Iris pigment epithelial cell (primary cell): ENCODE data around the gene FGF3.

ENCODE experiments used
- DNase-seq: peaks from one replicate; pipeline ENCODE4 v3.0.0-alpha.2; 2011; ENCODE audit warnings: low read depth

FGF3 gene

DNA sequence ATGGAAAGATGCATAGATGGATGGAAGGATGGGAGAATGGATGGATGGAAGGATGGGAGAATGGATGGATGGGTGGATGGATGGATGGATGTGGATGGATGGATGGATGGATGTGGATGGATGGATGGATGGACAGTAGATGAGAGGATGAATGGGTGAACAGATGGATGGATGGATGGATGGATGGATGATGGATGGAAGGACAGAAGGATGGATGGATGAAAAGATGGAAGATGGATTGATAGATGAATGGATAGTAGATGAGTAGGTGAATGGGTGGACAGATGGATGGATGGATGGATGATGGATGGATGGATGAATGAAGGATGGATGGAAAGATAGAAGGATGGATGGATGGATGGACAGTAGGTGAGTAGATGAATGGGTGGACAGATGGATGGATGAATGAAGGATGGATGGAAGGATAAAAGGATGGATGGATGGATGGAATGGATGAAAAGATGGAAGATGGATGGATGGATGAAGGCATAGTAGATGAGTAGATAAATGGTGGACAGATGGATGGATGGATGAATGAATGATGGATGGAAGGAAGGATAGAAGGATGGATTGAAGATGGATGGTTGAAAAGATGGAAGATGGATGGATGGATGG, 15.5 kb downstream of the FGF3 start:
- DNase-seq: no peak

DNA sequence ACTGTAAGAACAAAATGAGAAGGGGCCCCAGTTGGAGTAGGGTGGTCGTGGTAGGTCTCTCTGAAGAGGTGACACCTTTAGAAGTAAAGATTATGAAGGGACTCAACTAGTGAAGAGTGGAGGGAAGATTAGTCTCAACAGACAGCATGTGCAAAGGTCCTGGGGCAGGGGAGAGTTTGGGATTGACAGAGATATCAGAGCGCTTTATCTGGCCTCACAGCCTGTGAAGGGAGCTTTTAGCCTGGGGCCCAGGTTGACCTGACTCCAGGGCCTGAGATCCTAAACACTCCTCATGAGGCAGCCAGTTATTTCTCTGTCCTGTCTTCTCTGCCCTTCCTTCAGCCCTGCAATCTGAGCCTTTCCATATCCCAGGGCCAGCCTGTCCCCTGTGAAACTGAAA, 16.2 kb downstream of the FGF3 start:
- DNase-seq: no peak

DNA sequence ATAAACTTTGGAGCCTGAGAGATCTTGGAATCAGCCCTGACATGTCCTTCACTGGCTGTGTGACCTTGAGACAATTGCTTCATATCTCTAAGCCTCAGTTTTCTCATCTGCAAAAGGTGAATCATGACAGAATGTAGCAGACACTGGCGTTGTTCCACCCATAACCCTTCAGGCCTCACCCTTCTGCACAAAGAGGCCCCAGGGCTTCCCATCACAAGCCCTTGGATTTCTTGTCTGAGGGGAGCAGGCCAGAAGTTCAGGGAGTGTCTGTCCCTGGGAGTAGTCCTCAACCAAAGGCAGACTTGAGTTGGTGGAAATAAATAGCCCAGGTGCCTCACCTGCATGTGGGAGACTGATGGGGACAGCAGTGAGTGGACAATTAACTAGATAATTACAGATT, 16.6 kb downstream of the FGF3 start:
- DNase-seq: no peak

DNA sequence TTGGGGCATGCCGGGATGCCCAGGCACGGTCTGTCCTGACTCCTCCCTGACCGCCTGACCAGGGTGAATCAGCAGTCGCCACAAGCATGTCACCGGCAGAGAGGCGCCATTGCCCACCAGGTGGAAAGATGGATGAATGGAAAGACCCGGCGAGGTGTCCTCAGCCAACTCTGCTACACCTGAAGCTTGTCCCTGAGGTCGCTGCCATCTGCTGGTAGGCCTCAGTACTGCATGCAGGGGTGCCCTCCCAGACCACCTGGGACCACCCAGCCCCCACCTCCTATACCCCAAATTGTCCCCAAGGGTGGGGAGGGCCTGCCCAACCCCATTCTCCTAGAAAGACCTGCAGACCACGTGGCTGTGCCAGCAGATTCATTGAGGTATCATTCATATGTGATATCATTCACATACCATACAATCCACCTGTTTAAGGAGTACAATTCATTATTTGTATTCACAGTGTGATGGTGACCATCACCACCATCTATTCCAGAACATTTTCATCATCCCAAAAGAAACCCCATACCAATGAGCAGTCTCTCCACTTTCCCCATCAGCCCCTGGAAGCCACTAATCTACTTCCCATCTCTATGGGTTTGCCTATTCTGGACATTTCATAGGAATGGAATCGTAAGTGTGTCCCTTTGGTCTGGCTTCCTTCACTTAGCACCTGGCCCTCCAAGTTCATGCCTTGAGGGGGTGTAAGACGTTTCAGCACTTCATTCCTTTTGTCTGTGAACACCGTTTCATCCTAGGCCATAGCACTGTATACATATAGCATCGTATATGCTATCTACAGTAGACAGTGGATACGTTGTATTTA, 17.5 kb downstream of the FGF3 start:
- DNase-seq: no peak

DNA sequence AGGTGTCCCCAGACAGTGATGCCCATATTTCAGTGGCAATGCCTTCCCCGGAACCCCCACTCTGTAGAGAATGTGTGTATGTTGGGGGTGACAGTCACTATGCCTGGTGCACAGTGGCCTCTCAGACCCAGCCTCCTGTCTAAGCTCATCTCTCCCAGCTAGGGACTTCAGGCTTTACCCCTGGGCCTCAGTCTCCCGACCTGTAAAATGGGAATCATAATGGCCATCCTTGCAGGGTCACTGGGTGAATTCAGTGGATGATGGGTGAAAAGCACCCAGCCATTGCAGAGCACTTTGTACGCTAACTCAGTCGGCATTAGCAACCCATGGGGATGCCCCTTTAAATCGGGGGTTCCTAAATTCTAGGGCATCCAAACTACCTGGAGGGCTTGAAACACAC, 18.9 kb downstream of the FGF3 start:
- DNase-seq: no peak

DNA sequence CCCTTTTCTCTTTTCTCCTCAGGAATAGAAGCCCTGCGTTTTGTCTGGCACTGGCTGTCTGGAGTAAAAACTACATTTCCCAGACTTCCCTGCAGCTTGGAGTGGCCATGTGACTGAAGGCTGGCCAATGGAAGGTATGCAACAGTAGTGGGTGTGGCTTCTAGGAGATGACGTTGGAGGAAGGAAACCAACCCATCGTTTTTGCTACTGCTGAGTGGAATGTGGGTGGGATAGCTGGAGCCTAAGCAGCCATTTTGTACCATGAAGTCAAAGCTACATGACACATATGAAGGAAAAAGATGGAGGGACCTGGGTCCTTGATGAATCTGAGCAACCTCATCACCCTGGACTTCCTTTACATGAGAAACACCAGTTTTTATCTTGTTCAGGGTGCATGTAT, 19.6 kb downstream of the FGF3 start:
- peak; percentile 54 for DNase-seq

DNA sequence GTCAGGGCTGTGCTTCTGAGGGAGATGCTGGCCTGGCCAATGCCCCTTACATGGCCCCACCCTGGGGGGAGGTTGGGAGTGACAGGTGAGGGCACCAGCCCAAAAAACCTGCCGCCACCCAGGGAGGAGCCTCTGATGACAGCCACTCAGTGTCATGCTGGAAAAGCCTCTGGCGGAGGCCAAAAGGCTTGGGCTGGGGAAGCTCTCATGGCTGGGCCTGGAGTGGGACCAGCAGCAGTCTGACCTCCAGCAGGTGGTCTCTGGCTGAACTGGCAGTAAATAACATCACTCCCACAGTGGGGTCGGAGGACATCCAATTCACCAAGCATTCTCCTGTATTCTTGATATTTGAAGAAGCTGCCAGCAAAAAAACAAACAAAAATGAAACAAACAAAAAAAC, 20.1 kb downstream of the FGF3 start:
- no peak for DNase-seq

DNA sequence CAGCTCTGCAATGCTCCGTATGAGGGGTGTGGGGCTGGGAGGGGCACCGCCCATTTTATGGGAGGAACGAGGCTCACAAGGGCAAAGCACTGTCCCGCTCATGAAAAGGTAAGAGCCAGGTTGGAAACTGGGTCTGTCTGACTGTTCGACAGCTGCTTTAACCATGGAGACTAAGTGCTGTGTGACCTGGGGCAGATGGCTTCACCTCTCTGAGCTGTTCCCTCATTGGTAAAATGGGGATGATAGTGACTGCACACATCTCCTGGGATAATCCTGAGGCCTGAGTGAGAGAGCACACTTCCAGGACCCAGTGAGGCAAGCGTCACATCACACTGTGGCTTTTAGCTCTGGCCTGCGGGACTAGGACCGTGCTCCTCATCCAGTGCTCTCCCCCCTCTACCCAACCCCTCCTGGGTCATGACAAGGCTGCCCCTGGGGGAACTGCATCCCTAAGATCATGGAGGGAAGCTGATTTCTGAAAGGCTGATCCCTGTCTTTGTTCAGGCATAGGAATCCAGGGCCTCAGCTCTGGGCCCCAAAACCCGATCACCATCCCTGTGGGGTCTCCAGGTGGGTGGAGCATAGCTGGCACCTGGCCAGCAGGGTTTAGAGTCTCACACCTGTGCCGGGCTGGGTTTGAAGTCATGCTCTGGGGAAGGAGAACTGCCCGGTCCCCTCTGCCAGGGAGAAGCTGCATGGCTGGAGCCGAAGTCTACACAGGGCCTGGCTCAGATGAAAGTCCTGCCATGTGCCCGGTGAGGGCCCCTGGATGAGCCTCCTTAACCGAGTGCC, 21.3 kb downstream of the FGF3 start:
- DNase-seq: no peak

DNA sequence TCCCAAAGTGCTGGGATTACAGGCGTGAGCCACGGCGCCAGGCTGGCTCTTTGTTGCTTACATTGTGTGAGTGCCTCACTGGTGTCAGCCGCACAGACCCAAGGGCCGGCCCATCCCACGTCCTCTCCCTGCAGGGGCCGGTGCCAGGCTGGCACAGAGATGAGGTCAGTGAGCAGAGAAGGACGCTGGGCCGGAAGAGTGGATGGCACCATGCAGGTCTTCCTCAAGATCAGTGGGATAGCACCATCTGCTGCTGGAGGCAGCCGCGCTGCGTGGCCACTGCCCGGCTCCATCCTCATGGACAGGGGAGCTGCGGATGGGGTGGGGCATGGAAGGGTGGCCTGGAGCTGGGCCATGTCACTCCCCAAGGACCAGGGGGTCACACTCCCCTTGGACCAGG, 22.1 kb downstream of the FGF3 start:
- DNase-seq: no peak

DNA sequence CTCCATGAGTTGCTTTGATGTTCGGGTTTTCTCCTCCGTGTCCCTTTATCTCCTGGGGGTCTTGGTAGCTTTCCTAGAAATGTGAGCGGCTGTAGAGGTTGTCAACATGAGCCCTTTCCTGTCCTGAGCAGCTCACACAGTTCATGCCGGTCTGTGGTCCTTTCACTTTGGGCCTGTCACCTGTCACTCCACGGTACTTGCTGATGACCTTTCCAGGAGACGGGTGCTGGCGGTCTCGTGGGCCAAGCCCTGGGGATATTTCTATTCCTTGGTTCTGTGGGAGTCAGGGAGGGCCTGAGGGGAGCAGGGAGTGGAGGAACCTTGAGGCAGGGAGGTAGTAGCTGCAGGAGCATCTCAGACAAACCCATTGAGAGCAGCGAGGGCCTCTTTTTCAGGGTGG, 23.2 kb downstream of the FGF3 start:
- DNase-seq: no peak

DNA sequence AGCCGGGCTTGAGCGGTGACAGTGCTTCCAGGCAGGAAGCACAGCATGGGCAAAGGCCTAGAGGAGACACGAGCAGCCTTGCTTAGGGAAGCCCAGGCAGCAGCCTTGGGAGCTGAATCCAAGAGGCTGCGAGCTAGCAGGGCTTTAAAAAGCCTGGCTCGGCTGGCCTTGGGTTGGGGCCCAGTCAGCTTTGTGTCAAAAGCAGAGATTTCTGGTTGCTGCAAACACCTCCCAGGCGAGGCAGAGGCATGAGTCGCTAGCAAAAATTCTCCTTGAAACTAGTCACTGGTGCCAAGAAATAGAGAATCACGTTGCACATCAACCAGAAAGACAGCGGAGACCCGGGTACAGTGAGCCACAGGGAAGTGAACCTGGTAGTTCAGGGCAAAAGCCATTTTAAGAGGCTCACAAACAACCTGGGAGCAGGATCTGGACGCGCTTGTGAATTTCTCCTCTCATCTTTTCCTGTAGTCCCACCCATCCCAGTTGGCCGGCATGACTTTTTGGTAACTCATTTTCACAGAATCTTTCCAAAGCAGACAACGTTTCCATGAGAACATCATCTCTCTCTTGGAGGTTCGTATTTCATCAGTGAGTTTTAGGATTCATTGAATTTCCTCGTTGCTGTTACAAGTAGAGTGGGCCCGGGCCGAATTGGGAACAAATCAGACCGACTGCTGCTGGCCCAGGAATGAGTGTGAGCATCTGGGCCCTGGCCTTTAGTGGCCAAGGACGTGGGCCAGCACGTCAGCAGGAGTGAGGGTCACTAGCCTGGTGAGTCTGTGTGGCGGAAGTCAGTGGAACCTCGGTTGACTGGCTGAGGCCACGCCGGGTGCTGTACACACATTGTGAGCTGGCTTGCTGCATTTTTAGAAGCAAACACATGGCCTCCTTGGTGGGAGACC, 27.7 kb downstream of the FGF3 start:
- peak; percentile 50 for DNase-seq

DNA sequence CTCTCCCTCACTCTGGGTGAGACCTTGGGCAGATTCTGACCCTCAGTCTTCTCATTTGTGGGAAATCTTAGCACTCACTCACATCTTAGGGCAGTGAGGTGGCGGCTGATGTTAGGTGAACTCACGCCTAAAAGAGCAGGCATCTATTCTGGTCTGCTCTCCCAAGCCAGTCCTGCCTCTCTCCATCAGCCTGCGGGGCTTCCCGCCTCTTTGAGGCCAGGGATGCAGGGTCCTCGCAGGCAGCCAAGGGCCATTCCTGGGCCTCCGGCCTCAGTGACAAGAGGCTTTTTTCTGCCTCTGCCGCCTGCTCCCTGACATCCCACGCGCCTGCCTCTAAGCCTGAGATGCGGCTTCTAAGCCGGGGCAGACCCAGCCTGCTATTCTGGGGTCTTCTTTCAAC, 30.3 kb downstream of the FGF3 start:
- no peak for DNase-seq

DNA sequence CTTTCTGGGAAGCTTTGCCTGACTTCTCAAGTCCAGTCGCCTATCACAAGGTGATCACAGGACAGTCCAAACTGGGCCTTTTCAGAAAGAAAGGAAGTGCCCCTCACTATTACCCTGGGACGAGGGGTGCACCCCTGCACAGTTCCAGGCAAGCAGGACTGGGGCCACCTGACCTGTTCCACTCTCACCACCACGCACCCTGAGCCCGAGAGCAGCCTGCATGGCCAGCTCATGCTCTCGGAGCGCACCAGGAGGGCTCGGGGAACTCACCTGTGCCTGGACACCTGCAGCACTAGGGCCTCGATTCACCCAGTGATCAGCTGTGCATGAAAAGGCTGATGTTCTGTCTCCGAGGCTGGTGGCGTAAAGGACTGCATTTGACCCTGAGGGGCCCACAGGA, 31.3 kb downstream of the FGF3 start:
- no peak for DNase-seq

DNA sequence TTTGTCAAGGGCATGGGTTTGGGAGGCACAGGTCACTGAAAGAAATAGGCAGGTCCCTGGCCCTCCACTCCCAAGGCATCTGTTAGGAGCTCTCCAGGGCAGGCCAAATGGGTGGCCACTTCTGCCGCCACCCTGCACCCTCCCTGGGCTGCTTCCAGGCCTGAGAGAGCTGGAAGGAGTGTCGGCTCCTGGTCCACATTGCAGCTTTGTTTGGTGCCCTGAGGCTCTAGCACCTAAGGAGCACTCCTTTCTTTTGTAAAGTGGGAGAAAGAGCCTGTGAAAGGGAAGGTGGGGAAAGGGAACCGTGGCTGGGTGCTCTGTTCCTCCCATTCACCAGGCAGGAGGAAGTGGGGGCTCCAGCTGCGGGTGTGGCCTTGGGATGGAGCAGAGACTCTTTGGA, 31.8 kb downstream of the FGF3 start:
- no peak for DNase-seq

DNA sequence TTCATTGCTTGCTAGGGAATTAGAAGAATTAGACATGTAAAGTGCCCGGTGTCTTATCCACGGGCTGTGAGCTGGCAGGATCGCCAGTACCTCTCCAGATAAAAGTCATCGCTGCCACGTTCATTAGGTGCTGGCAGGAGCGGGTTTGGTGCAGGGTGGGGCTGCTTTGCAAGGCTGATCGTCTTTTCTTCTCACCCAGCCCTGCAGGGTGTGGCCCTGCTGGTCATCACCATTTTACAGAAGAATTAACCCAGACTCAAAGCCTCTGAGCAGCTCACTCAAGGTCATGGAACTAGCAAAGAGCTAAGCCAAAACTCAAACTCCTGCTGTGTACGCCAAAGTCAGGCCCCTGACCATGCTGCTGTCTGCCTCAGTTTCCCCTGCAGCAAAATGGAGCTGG, 38.0 kb downstream of the FGF3 start:
- no peak for DNase-seq

DNA sequence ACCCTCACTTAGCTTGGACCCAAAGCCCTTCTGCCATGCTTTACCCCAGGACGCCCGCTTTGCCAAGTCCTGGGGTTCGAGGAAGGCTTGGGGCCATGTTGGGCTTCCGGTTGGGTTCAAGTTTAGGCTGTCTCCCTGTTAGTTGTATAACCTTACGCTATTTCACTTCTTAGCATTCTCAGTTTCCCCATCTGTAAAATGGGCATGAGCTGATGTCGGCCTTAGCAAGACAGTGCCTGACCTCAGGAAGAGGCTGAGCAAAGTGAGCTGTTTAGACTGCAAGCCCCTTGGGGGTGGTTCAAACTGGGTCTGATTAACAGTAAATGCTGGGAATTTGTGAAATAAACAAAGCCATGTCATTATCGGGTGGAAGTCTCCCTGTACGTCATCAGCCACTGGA, 40.8 kb downstream of the FGF3 start:
- DNase-seq: no peak

DNA sequence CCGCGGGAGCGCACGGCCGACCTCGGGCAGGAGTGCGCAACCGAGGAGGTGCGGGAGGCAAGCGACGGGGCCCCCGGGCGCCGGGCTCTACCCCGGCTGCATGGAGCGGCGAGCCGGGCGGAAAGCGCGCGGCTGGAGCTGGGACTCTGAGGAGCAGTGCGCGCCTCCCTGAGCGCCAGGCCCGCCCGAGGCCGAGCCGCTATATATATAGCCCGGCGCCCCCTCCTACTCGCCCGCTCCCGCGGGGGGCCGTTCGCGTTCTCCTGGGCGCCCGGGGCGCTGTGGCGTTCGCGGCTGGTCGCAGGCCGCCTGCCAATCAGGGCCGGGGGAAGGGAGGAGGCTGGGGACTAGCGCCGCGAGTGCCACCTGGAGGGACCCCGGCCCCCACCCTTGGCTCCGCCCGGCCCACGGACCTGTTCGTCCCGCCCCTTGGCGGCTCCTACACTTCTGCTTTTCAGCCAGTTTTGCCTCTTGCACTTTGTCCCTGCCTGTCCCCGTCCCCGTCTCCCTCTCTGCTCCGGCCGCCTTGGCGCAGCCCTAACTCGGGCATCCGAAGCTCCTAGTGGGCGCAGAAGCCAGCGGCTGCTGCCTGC, 44.0 kb downstream of the FGF3 start, which contains the start of gene FGF4:
Gene FGF4 (minus strand): TSS at position 179 of the 593 bp plus-strand sequence. CDS start 257 bp downstream, outside the sequence.
- DNase-seq: no peak

DNA sequence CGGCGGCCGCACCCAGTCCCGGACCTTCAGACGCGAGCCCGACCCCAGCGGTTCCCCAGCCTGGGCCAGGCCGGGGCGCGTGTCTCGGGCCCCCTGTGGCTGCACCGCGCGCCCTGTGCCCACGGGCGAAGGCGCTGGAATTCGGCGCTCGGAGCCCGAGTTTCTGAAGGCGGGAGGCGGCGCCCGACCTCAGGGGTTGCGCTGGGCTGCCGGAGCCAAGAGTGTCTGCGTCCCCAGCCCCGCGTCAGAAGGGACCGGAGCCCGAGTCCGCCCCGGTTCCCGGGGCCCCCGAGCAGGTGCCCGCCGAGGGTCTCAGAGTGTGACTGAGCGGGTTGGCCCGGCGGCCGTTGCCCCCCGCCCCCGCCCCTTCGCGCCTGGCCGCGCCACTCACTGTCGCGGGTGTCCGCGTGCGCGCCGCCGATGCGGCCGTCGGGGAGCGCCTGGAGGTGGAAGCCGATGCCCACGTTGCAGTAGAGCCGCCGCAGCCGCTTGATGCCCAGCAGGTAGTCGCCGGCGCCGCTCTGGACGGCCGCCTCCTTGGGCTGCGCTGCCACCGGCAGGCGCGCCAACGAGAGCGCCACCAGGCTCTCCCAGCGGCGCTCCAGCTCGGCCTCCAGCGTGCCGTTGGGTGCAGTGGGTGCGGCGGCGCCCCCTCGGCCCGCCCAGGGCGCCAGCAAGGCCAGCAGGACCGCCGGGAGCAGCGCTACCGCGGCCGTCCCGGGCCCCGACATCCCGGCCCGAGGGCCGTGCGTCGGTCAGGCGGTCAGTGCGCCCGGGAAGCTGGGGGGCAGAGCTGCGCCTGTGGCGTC, 44.7 kb downstream of the FGF3 start:
- DNase-seq: no peak

DNA sequence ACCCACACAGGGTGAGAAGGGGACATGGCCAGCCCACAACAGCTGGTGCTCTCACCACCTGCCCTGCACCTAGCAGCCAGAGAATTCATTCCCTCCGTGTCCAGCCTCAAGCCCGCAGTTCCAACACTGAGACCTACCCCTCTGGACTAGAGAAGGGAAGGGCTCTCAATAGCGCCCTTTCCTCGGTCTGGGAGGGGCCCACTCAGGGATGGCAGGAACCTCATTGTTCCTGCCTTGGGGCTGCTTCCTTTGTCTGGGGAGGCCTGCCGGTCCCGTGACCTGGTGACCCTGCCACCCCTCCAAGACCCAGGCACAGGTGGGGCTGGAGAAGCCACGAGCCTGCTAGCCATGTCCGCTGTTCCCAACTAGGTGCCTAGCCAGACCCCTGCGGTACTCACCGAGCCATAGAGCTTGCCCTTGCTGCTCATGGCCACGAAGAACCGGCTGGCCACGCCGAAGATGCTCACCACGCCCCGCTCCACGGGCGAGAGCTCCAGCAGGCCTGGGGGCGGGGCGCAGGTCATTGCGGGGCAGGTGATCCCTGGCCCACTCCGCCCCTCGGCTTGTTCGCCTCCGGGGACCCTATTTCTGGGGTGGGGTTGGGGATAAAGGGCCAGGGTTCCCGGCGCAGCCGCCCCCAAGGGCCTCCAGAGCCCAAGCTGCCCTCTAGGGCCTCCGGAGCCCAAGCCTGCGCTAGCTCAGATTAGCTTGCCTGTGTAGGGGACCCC, 45.4 kb downstream of the FGF3 start:
- no peak for DNase-seq

DNA sequence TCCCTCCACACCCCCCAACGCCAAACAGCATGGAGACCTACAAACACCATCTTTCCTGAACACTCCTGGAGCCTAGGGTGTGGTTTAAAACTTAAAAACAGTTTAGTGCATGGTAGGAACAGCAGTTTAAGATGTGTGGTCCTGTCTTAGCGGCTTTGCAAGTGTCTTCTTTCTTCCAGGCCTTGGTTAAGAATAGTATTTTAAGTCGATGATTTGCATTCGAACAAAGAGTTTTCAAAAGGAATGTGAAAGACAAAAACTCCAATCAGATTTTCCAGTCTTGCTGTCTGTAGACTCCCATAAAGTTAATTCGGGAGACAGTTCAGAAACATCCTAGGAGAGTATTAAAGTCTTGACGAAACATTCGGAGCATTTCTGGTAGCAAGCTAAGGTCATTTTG, 47.8 kb downstream of the FGF3 start:
- no peak for DNase-seq
